IPS-15b (cell line): Measurements from ENCODE around the gene NAB2.
A peak's percentile ranks its signal among the peaks of the same experiment; 100 is the strongest.
"Not testable (repeated sequence)": the region's sequence is repeated elsewhere in the genome, so short reads cannot be mapped to it uniquely, and the experiment has no call there.

Experiments used
- H3K27me3 ChIP-seq: one replicate; pipeline ENCODE4 v1.6.1; 2013; ENCODE audit warnings: low read length; ENCODE audit not compliant: control insufficient read depth, insufficient read depth
- H3K36me3 ChIP-seq: one replicate; pipeline ENCODE4 v1.6.1; 2013; ENCODE audit warnings: low read length; ENCODE audit not compliant: control insufficient read depth, insufficient read depth
- H3K4me1 ChIP-seq: one replicate; pipeline ENCODE4 v1.6.1; 2013; ENCODE audit warnings: mild to moderate bottlenecking, low read length; ENCODE audit not compliant: control insufficient read depth, insufficient read depth
- H3K4me3 ChIP-seq: one replicate; pipeline ENCODE4 v1.5.1; 2013; ENCODE audit warnings: low read depth, low read length
- H3K9ac ChIP-seq: one replicate; pipeline ENCODE4 v1.6.1; 2013; ENCODE audit warnings: low read depth, mild to moderate bottlenecking, low read length
- H3K9me3 ChIP-seq: one replicate; pipeline ENCODE4 v1.6.1; 2013; ENCODE audit warnings: mild to moderate bottlenecking, low read length; ENCODE audit not compliant: control insufficient read depth, insufficient read depth

The NAB2 gene

DNA sequence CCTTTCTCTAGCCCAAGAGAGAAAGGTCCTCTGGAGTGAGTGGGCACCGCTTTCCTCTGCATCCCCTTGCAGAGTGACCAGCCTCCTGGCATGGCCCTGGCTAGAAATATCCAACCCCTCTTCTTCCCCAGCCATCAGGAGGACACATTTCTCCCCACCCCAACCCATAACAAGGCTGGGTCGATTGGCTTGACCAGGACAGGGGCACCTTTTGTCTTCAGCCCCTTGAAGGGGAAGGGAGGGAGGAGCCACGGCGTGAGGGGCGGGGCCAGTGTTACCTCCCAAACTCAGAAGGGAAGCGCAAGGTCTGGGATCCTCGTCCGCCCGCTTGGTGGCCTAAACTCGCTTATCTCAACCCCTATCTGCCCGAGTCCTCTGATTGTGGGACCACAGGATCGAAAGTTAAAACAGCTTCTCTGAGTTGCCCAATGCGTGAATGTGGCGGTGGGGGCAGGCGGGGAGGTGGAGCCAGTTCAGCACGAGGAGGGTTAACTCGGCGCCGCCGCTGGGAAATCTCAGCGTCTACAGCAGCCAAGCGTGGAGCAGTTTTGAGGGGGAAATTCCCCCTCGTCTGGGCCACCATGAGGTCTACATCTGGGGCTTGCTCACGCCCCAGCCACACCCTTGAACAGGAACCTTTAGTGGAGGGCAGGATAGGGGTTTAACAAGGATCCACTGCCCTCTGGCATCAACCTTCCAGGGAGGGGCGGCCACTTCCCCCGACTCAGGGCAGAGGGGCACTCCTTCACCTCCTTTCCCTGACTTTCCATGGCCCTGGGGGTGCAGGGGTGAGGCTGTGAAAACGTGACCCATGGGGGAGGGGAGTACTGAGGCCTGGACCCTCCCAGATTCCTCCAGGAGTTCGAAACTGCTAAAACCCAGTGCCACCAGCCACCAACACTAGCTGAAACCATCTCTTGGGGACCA lies 21.5 kb downstream of the NAB2 start:
- peaks cover 14% of the 10 kb centered on the region for H3K4me1 ChIP-seq
- peaks cover 13% of the 10 kb centered on the region for H3K36me3 ChIP-seq
- peak overlapping the region; percentile 82 for H3K4me3 ChIP-seq
- H3K9ac ChIP-seq: peak overlapping the region; percentile 95
- no peaks in the 10 kb centered on the region for H3K9me3 ChIP-seq
- H3K27me3 ChIP-seq: no peaks in the 10 kb centered on the region

DNA sequence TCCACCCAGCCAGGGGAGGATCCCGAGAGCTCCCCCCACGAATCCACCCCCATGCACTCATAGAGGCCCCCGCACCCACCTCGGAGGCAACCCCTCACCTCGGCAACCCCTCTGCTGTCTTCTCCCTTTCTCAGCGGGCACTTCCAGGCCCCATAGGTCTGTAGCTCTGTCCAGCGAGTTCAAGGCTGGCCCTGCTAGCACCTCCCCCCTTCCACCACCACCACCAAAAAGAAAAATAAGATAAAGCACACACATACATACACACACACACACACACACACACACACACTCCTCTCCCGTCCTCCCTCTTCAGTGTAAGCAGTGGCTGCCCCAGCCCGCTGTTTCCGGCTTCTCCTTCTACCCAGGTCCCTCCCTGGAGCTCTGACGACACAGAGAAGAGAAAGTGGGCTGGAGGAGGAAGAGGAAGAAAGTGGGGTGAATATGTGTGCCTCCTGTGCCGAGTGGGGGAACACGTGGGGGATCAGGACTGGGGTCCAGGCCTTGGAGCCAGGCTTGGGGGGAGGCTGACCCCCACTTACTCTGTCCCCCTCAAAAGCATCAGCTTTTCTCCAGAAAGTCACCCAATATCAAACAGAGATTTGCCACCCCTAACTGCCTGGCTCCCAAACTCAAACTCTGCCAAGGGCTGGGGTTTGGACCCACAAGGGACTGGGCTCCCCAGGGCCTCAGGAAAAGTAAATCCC lies 22.3 kb downstream of the NAB2 start, which contains the start of gene STAT6:
Gene STAT6, minus strand, starts transcription at position 332 of the 704 bp plus-strand sequence. CDS start 3,084 bp downstream, outside the sequence.
- Histone ChIP-seq H3K9me3 (no peaks in the 10 kb centered on the region), H3K9ac (peak within 1 kb of the TSS; percentile 95), H3K4me3 (peak within 1 kb of the TSS; percentile 82), H3K4me1 (peaks cover 14% of the 10 kb centered on the region), H3K36me3 (peaks cover 6% of the 10 kb centered on the region), H3K27me3 (no peaks in the 10 kb centered on the region)

DNA sequence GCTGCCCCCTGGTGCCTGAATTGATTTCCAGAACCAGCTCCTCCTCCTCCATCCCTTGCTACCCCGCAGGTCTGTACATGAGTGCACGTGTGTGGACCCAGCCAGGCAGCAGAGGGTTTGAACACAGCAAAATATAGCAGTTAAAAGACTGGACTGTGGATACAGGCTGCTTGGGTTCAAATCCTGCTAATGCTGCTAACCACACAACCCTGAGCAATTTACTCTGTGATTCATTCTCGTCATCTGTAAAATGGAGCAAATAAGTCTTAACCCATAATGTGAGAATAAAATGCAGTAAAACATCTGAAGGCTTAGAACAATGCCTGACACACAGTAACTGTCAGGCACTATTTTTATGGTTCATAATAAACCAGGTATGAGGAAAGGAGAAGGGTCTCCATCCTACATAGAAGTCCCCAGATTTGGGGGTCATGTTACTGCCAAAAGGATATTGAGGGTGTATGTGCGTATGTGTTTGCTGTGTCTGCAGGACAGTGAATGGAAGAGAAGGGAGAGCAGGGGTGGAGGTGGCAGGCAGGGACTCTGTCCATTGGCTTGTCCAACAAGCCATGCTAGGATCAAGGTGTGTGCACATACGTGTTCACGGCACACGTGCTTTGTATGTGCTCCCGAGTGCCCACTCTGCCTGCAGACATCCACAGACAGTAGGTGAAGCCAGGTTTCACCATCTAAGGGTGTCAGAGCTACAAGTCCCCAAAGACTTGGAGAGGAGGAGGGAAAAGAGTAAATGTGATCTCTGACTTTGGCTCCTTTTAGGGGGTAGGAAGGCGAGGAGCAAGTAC lies 23.8 kb downstream of the NAB2 start:
- Histone ChIP-seq H3K4me3 (no peak overlapping the region), H3K9me3 (no peaks in the 10 kb centered on the region), H3K27me3 (no peaks in the 10 kb centered on the region), H3K4me1 (peaks cover 14% of the 10 kb centered on the region), H3K9ac (no peak overlapping the region), H3K36me3 (no peaks in the 10 kb centered on the region)

DNA sequence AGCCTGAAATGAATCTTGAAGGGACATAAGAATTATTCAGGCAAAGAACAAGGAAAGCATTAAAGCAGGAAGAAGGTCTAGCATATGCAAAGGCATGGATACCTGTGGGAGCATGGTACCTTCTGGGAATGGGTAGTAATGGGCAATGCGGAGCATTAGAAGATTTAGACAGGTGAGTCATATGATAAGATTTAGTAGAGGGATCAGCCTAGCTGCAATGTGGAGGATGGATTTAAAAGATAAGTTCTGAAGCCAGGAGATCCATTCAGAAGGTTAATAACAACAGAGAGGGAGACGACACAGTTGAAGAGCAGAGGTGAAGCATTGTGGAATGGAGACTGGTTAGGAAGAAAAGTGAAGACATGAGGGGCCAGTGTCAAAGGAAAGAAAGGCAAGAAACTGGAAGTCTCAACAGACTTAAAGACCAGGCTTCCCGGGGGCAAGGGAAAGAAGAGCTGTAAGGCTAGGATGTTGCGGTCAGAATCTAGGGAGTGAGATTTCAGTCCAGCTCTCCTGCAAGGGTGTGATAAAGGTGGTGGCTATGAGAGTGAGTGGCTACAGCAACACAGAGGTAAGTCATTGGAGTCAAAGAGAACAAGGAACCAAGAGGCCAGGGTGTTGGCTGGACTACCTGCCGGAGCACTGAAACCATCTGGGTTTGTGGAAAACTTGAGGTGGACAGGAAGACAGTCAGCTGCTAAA lies 27.8 kb downstream of the NAB2 start:
- H3K4me1 ChIP-seq: peaks cover 3% of the 10 kb centered on the region
- H3K27me3 ChIP-seq: no peaks in the 10 kb centered on the region
- H3K36me3 ChIP-seq: no peaks in the 10 kb centered on the region
- no peak overlapping the region for H3K9ac ChIP-seq
- H3K4me3 ChIP-seq: no peak overlapping the region
- no peaks in the 10 kb centered on the region for H3K9me3 ChIP-seq

DNA sequence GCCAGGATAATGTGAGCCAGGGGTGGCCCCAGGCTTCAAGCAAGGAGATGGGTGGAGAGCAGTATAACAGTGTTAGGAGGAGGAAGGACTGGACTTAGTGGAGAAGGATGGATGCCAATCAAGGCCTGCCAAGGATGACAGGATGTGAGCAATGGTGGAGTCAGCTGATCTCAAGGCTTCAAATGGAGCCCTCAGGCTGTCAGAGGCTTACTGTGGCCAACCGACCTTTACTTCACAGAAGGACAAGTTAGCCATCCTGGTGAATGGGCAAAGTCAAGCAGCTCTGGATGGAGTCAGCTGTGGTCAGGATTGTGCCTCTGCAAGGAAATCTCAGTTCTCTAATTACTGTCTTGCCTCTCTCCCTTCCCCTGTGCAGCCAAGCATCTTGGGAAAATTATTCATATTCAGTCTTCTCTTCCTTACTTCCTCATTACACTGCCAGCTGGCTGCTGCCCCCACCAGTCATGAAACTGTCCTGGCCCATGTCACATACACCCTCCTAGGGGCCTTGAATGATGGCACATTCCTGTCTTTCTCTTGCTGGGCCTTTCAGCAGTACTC lies 29.9 kb downstream of the NAB2 start:
- Histone ChIP-seq H3K9ac (no peak overlapping the region), H3K4me3 (no peak overlapping the region), H3K4me1 (no peaks in the 10 kb centered on the region), H3K27me3 (no peaks in the 10 kb centered on the region), H3K9me3 (no peaks in the 10 kb centered on the region), H3K36me3 (no peaks in the 10 kb centered on the region)

DNA sequence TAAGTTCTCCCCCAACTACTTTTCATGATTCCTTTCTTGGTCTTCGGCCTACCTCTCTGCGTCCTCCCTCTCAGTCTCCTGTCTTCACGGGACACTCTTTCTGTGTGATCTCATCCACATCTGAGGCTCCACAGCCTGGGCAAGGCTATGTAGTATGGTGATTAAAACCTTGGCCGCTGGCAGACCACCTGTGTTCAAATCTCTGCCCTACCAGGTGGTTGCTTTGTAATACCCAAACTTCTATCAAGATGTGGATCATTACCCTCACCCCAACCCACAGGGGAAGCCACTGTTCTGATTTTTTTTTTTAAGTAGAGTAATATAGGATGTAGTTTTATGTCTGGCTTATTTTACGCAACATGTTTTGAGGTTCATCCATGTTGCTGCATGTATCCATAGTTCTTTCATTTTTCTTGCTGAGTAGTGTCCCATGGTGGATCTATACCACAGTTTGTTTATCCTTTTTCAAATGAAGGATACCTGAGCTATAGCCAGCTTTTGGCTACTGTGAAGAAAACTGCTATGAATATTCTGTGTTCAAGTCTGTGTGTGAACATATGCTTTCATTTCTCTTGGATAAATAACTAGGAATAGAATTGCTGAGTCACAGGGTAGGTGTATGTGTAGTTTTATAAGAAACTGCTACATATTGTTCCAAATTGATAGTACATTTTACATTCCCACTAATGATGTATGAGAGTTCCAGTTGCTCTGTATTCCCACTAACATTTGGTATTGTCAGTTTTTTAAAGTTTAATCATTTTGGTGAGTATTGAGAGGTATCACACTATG lies 30.6 kb downstream of the NAB2 start:
- no peaks in the 10 kb centered on the region for H3K4me1 ChIP-seq
- no peak overlapping the region for H3K9ac ChIP-seq
- no peaks in the 10 kb centered on the region for H3K36me3 ChIP-seq
- H3K27me3 ChIP-seq: no peaks in the 10 kb centered on the region
- H3K4me3 ChIP-seq: no peak overlapping the region
- no peaks in the 10 kb centered on the region for H3K9me3 ChIP-seq

DNA sequence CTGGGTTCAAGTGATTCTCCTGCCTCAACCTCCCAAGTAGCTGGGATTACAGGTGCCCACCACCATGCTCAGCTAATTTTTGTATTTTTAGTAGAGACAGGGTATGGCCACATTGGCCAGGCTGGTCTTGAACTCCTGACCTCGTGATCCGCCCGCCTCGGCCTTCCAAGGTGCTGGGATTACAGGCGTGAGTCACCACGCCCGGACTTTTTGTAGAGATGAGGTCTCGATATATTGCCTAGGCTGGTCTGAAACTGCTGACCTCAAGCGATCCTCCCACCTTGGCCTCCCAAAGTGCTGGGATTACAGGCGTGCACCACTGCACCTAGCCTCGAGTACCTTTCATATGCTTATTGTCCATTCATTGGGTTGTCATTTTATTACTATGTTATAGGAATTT lies 31.8 kb downstream of the NAB2 start:
- H3K4me1 ChIP-seq, H3K4me3 ChIP-seq, H3K27me3 ChIP-seq, H3K36me3 ChIP-seq, H3K9ac ChIP-seq, H3K9me3 ChIP-seq: not testable (repeated sequence)

DNA sequence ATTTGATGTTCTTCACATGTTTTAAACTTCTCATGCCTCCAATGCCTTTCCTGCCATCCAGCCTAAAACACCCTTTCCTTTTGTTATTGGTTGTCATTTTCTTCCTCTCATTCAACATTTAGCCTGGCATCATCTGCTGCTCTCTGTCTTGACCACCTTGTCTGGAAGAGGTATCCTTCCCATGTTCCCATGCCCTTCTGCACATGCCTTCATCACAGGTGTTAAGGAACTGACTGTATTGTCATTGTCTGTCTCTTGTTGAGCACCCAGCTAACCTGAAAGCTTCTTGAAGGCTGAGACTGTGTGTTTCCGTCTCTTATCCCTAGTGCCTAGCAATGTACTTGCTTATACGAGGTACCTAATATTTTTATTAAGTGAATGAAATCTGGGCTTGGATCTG lies 34.9 kb downstream of the NAB2 start:
- Histone ChIP-seq H3K9me3 (no peaks in the 10 kb centered on the region), H3K4me1 (peaks cover 7% of the 10 kb centered on the region), H3K4me3 (no peak overlapping the region), H3K9ac (no peak overlapping the region), H3K27me3 (no peaks in the 10 kb centered on the region), H3K36me3 (no peaks in the 10 kb centered on the region)

DNA sequence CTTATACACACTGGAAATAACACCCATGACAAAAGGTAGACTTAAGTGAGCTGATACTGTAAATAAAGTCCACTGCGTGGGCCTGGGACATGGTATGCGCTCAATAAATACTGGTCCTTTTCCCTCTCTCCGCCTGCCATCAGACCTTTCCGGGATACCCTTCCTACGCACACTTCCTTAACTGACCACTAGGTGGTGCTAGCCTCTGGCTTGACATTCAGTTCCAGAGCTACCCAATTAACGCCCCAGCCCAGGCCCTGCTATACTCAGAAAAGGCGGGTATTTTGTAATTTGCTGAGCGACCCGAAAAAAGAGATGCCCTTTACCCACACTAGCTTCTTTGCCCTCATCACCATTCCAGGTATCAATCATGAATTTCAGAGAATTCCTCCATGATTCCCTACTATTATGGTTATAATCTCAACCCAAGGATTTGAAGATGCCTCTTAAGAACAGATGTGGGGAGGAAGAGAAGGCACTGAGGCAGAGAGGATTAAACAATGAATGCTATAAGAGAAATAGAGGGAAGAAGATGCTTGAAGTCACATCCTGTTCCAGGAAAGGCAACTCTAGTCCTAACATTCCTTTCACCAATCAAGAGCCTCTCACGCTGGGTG lies 35.5 kb downstream of the NAB2 start:
- Histone ChIP-seq H3K4me3 (no peak overlapping the region), H3K9me3 (no peaks in the 10 kb centered on the region), H3K36me3 (no peaks in the 10 kb centered on the region), H3K4me1 (peaks cover 7% of the 10 kb centered on the region), H3K27me3 (no peaks in the 10 kb centered on the region), H3K9ac (no peak overlapping the region)

DNA sequence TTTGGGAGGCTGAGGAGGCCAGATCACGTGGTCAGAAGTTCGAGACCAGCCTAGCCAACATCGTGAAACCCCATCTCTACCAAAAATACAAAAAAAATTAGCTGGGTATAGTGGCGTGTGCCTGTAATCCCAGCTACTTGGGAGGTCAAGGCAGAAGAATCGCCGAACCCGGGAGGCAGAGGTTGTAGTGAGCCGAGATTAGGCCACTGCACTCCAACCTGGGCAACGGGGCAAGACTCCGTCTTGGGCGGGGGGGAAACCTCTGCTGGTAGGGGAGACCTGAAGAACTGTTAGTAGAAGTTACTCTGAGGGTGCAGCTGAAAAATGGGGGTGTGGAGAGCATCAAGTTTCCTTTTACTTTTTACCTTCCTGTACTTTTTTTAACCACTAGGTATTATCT lies 37.1 kb downstream of the NAB2 start:
- no peaks in the 10 kb centered on the region for H3K36me3 ChIP-seq
- H3K9ac ChIP-seq: no peak overlapping the region
- no peak overlapping the region for H3K4me3 ChIP-seq
- H3K9me3 ChIP-seq: no peaks in the 10 kb centered on the region
- peaks cover 18% of the 10 kb centered on the region for H3K4me1 ChIP-seq
- no peaks in the 10 kb centered on the region for H3K27me3 ChIP-seq
